Neural progenitor cell (in vitro differentiated cells): Measurements from ENCODE around the gene NTPCR. TPM values are rescaled to one million over a fixed set of nuclear protein-coding genes. Genes with fewer than 3 reads are reported as not detected.

ENCODE experiments used
- DNase-seq: peaks from one replicate; pipeline ENCODE4 v3.0.0-alpha.2; 2016; ENCODE audit warnings: low spot score
- H2AFZ ChIP-seq: fragments of 200-600 bp; sonication (generic); replicated peaks from 2 replicates; pipeline ENCODE4 v1.6.1; 2016; ENCODE audit warnings: antibody characterized with exemption
- H3F3A ChIP-seq: fragments of 200-600 bp; sonication (generic); 2 replicates; pipeline ENCODE4 v1.6.1; 2016; ENCODE audit warnings: antibody characterized with exemption, low read depth
- H3K27ac ChIP-seq: fragments of 200-600 bp; sonication (generic); 2 replicates; pipeline ENCODE4 v1.5.1; 2016; ENCODE audit warnings: mild to moderate bottlenecking
- H3K27me3 ChIP-seq: fragments of 200-600 bp; sonication (generic); 2 replicates; pipeline ENCODE4 v1.6.1; 2016; ENCODE audit warnings: mild to moderate bottlenecking, moderate library complexity
- H3K36me3 ChIP-seq: fragments of 200-600 bp; sonication (generic); 2 replicates; pipeline ENCODE4 v1.5.1; 2016
- H3K4me1 ChIP-seq: fragments of 200-600 bp; sonication (generic); 2 replicates; pipeline ENCODE4 v1.6.1; 2016; ENCODE audit warnings: mixed run types
- H3K4me2 ChIP-seq: fragments of 200-600 bp; sonication (generic); 2 replicates; pipeline ENCODE4 v1.6.1; 2016
- H3K4me3 ChIP-seq: fragments of 200-600 bp; sonication (generic); 2 replicates; pipeline ENCODE4 v1.5.1; 2016
- H3K79me2 ChIP-seq: fragments of 200-600 bp; sonication (generic); 2 replicates; pipeline ENCODE4 v1.6.1; 2016; ENCODE audit warnings: low read depth
- H3K9ac ChIP-seq: fragments of 200-600 bp; sonication (generic); 2 replicates; pipeline ENCODE4 v1.6.1; 2016
- H3K9me3 ChIP-seq: fragments of 200-600 bp; sonication (generic); 2 replicates; pipeline ENCODE4 v1.5.1; 2016; ENCODE audit warnings: low read depth
- H4K20me1 ChIP-seq: fragments of 200-600 bp; sonication (generic); 2 replicates; pipeline ENCODE4 v1.6.1; 2016; ENCODE audit warnings: low read depth
- H3K27ac Mint-ChIP-seq: 3 replicates; pipeline ENCODE4 v1.8.0; 2021; ENCODE audit warnings: mixed read lengths
- H3K27me3 Mint-ChIP-seq: 2 replicates; pipeline ENCODE4 v1.8.0; 2022; ENCODE audit warnings: low read depth, mild to moderate bottlenecking, inconsistent platforms, moderate library complexity, mixed read lengths; ENCODE audit not compliant: insufficient read depth
- H3K36me3 Mint-ChIP-seq: 3 replicates; pipeline ENCODE4 v1.8.0; 2021; ENCODE audit warnings: mixed read lengths
- H3K4me1 Mint-ChIP-seq: 3 replicates; pipeline ENCODE4 v1.8.0; 2021; ENCODE audit warnings: mixed read lengths
- H3K4me3 Mint-ChIP-seq: 3 replicates; pipeline ENCODE4 v1.8.0; 2021; ENCODE audit warnings: mild to moderate bottlenecking, moderate library complexity, mixed read lengths
- H3K9me3 Mint-ChIP-seq: 3 replicates; pipeline ENCODE4 v1.8.0; 2020; ENCODE audit warnings: mixed read lengths
- CTCF ChIP-seq: fragments of 200-600 bp; sonication (generic); IDR thresholded peaks from 2 replicates; pipeline ENCODE4 v1.5.1; 2017; ENCODE audit warnings: antibody characterized with exemption, mild to moderate bottlenecking
- EZH2 ChIP-seq: fragments of 200-600 bp; sonication (generic); IDR thresholded peaks from 2 replicates; pipeline ENCODE4 v1.6.1; 2017; ENCODE audit warnings: antibody characterized with exemption, mild to moderate bottlenecking, moderate library complexity
- EZH2phosphoT487 ChIP-seq: fragments of 200-600 bp; sonication (generic); IDR thresholded peaks from 2 replicates; pipeline ENCODE4 v1.6.1; 2017; ENCODE audit warnings: antibody characterized with exemption
- total RNA-seq: library from RNA; depleted of rRNA; stranded (reverse); fragments of >200 nt; gene quantifications from 2 replicates; pipeline ENCODE4 v1.2.3, GENCODE V29; 2015; ENCODE audit warnings: low replicate concordance

NTPCR gene
- total RNA-seq = 59.4 and 65.7 TPM in 2 replicates

GRCh38 chr1:232950197-232951176, at the start of gene NTPCR:
TSS of gene NTPCR (plus strand) at chr1:232950611. CDS start at chr1:232950711, 100 bp downstream.
- Histone ChIP-seq H3K4me3 (peak within 1 kb of the TSS; percentile 89), H3K36me3 (no peaks in the 10 kb centered on the region)
- no peaks in the 10 kb centered on the region for H3K9me3 Mint-ChIP-seq

GRCh38 chr1:232900818-232901217, 49.6 kb upstream of the NTPCR start:
- TF ChIP-seq EZH2 (no peak), EZH2phosphoT487 (no peak), CTCF (no peak)
- H3K4me1 ChIP-seq = peaks cover 10% of the 10 kb centered on the region
- H3K27me3 ChIP-seq = no peaks in the 10 kb centered on the region
- no peaks in the 10 kb centered on the region for H3K36me3 ChIP-seq
- no peak for DNase-seq
- H4K20me1 ChIP-seq = no peaks in the 10 kb centered on the region
- H3K27ac Mint-ChIP-seq = no peak overlapping the region
- no peak overlapping the region for H3K9ac ChIP-seq
- H3K4me2 ChIP-seq = peak overlapping the region; percentile 34
- H3K36me3 Mint-ChIP-seq = peaks cover 1% of the 10 kb centered on the region
- H3K9me3 ChIP-seq = no peaks in the 10 kb centered on the region
- H3K27ac ChIP-seq = no peak overlapping the region
- no peak overlapping the region for H3K4me3 ChIP-seq
- H3K4me1 Mint-ChIP-seq = peaks cover 31% of the 10 kb centered on the region
- peaks cover 2% of the 10 kb centered on the region for H3K27me3 Mint-ChIP-seq
- no peaks in the 10 kb centered on the region for H3F3A ChIP-seq
- H3K9me3 Mint-ChIP-seq = peaks cover 5% of the 10 kb centered on the region
- H3K79me2 ChIP-seq = no peaks in the 10 kb centered on the region
- no peak overlapping the region for H2AFZ ChIP-seq
- no peak overlapping the region for H3K4me3 Mint-ChIP-seq

More at GRCh38 chr1:232950197-232951176, at the start of gene NTPCR:
- peak; percentile 98 for DNase-seq
- H3K9me3 ChIP-seq = no peaks in the 10 kb centered on the region
- Mint-ChIP-seq H3K4me1 (peaks cover 39% of the 10 kb centered on the region), H3K36me3 (peaks cover 5% of the 10 kb centered on the region), H3K27ac (peak within 1 kb of the TSS; percentile 98), H3K27me3 (peaks cover 4% of the 10 kb centered on the region), H3K4me3 (peak within 1 kb of the TSS; percentile 98)
- H3K27me3 ChIP-seq = no peaks in the 10 kb centered on the region
- TF ChIP-seq EZH2phosphoT487 (no peak), EZH2 (no peak), CTCF (peak; percentile 5)
- H3K9ac ChIP-seq = peak within 1 kb of the TSS; percentile 44
- H3K27ac ChIP-seq = no peak within 1 kb of the TSS
- H3K79me2 ChIP-seq = peaks cover 50% of the 10 kb centered on the region
- H2AFZ ChIP-seq = peak within 1 kb of the TSS; percentile 99
- H3F3A ChIP-seq = no peaks in the 10 kb centered on the region
- peaks cover 18% of the 10 kb centered on the region for H3K4me1 ChIP-seq
- H3K4me2 ChIP-seq = peak within 1 kb of the TSS; percentile 90
- peaks cover 3% of the 10 kb centered on the region for H4K20me1 ChIP-seq

- Histone ChIP-seq H3K36me3 (no peaks in the 10 kb centered on the region), H3F3A (no peaks in the 10 kb centered on the region), H2AFZ (no peak overlapping the region), H3K4me2 (peak overlapping the region; percentile 34), H3K4me3 (no peak overlapping the region), H3K9ac (no peak overlapping the region), H3K27ac (no peak overlapping the region), H4K20me1 (no peaks in the 10 kb centered on the region), H3K79me2 (no peaks in the 10 kb centered on the region), H3K27me3 (no peaks in the 10 kb centered on the region), H3K9me3 (no peaks in the 10 kb centered on the region), H3K4me1 (peaks cover 10% of the 10 kb centered on the region)
- Mint-ChIP-seq H3K4me3 (no peak overlapping the region), H3K27ac (no peak overlapping the region), H3K27me3 (peaks cover 2% of the 10 kb centered on the region), H3K36me3 (no peaks in the 10 kb centered on the region), H3K9me3 (peaks cover 5% of the 10 kb centered on the region), H3K4me1 (peaks cover 33% of the 10 kb centered on the region)
- no peak for TF ChIP-seq EZH2phosphoT487
- TF ChIP-seq CTCF = no peak
- no peak for TF ChIP-seq EZH2
- DNase-seq = peak; percentile 34
These were observed 49.2 kb upstream of the NTPCR start for GRCh38 chr1:232901255-232901654.
